ENCODE data around the gene FBXW12. TPM values are rescaled to one million over a fixed set of nuclear protein-coding genes. Genes with fewer than 3 reads are reported as not detected.

The FBXW12 gene
- total RNA-seq, 4 donors from 2014 or later: not detected

- Histone ChIP-seq H3K27ac (no peak overlapping the region), H3K36me3 (peaks cover 0 to 11% (median 0%) of the 10 kb centered on the region in 4 donors), H3K4me1 (peaks cover 0 to 4% (median 0%) of the 10 kb centered on the region in 4 donors), H3K4me3 (no peak overlapping the region), H3K27me3 (no peaks in the 10 kb centered on the region), H3K9me3 (no peaks in the 10 kb centered on the region)
- DNase-seq: no peak
- intact Hi-C loops (cut with DNase I; ENCODE audit: low total_unique reads): no loop called here
- TF ChIP-seq POLR2AphosphoS5 (IDR thresholded peaks at IDR 0.05): no peak
- TF ChIP-seq POLR2A (IDR thresholded peaks at IDR 0.05): no peak
- TF ChIP-seq EP300 (IDR thresholded peaks at IDR 0.05; ENCODE audit: low read depth): no peak
- TF ChIP-seq CTCF (IDR thresholded peaks at IDR 0.05): no peak
- WGBS, 2 donors (ENCODE audit: low coverage in 1 of 2): 89% methylated on average over 14 of the region's 14 CpGs; no CpG with 5 or more reads in 1 of the 2 donors
- in situ Hi-C loops (cut with MboI; ENCODE audit: low pct_ligation_motif_present in 1 of 4, low pct_unique_long_range_greater_than_20kb in 1 of 4, low sequenced_read_pairs in 3 of 4): no loop called here
These were observed 45.6 kb downstream of the FBXW12 start for GRCh38 chr3:48417529-48418108.

GRCh38 chr3:48418140-48418539 lies 46.1 kb downstream of the FBXW12 start:
- no peak for DNase-seq
- Histone ChIP-seq H3K27ac (no peak overlapping the region), H3K4me1 (peaks cover 0 to 4% (median 0%) of the 10 kb centered on the region in 4 donors), H3K4me3 (no peak overlapping the region), H3K36me3 (peaks cover 0 to 8% (median 0%) of the 10 kb centered on the region in 4 donors), H3K27me3 (no peaks in the 10 kb centered on the region), H3K9me3 (no peaks in the 10 kb centered on the region)
- intact Hi-C loops (cut with DNase I; ENCODE audit: low total_unique reads): no loop called here
- WGBS, 2 donors (ENCODE audit: low coverage in 1 of 2): 92% methylated on average over 16 of the region's 17 CpGs; no CpG with 5 or more reads in 1 of the 2 donors
- in situ Hi-C loops (cut with MboI; ENCODE audit: low pct_ligation_motif_present in 1 of 4, low pct_unique_long_range_greater_than_20kb in 1 of 4, low sequenced_read_pairs in 3 of 4): no loop called here
- TF ChIP-seq POLR2A (IDR thresholded peaks at IDR 0.05) (no peak), EP300 (IDR thresholded peaks at IDR 0.05; ENCODE audit: low read depth) (no peak), CTCF (IDR thresholded peaks at IDR 0.05) (no peak), POLR2AphosphoS5 (IDR thresholded peaks at IDR 0.05) (no peak)

GRCh38 chr3:48418651-48419050 lies 46.6 kb downstream of the FBXW12 start:
- Histone ChIP-seq H3K36me3 (peaks cover 0 to 8% (median 0%) of the 10 kb centered on the region in 4 donors), H3K27me3 (no peaks in the 10 kb centered on the region), H3K4me1 (peaks cover 0 to 4% (median 0%) of the 10 kb centered on the region in 4 donors), H3K4me3 (no peak overlapping the region), H3K9me3 (no peaks in the 10 kb centered on the region), H3K27ac (no peak overlapping the region)
- in situ Hi-C loops (cut with MboI; ENCODE audit: low pct_ligation_motif_present in 1 of 4, low pct_unique_long_range_greater_than_20kb in 1 of 4, low sequenced_read_pairs in 3 of 4) (no loop called here), intact Hi-C loops (cut with DNase I; ENCODE audit: low total_unique reads) (no loop called here)
- 60 to 74% methylated on average over 1 to 9 of the region's 9 CpGs for WGBS, 2 donors (ENCODE audit: low coverage in 1 of 2)
- TF ChIP-seq POLR2AphosphoS5 (IDR thresholded peaks at IDR 0.05): no peak
- TF ChIP-seq CTCF (IDR thresholded peaks at IDR 0.05): no peak
- TF ChIP-seq EP300 (IDR thresholded peaks at IDR 0.05; ENCODE audit: low read depth): no peak
- no peak for TF ChIP-seq POLR2A (IDR thresholded peaks at IDR 0.05)
- DNase-seq: no peak

GRCh38 chr3:48419149-48419548 lies 47.1 kb downstream of the FBXW12 start:
- H3K36me3 ChIP-seq: peaks cover 0 to 8% (median 0%) of the 10 kb centered on the region in 4 donors

More at GRCh38 chr3:48419149-48419548, 47.1 kb downstream of the FBXW12 start:
- in situ Hi-C loops (cut with MboI; ENCODE audit: low pct_ligation_motif_present in 1 of 4, low pct_unique_long_range_greater_than_20kb in 1 of 4, low sequenced_read_pairs in 3 of 4) (no loop called here), intact Hi-C loops (cut with DNase I; ENCODE audit: low total_unique reads) (no loop called here)
- Histone ChIP-seq H3K4me1 (peaks cover 0 to 4% (median 0%) of the 10 kb centered on the region in 4 donors), H3K27ac (no peak overlapping the region), H3K4me3 (no peak overlapping the region), H3K9me3 (no peaks in the 10 kb centered on the region), H3K27me3 (no peaks in the 10 kb centered on the region)
- WGBS, 2 donors (ENCODE audit: low coverage in 1 of 2): 84% methylated on average over 7 of the region's 9 CpGs; no CpG with 5 or more reads in 1 of the 2 donors
- DNase-seq: no peak
- TF ChIP-seq CTCF (IDR thresholded peaks at IDR 0.05) (no peak), POLR2A (IDR thresholded peaks at IDR 0.05) (no peak), EP300 (IDR thresholded peaks at IDR 0.05; ENCODE audit: low read depth) (no peak), POLR2AphosphoS5 (IDR thresholded peaks at IDR 0.05) (no peak)

All from transverse colon (tissue), 4 donors.